Liver (tissue), 9 donors: ENCODE data around the gene CD300E. TPM values are rescaled to one million over a fixed set of nuclear protein-coding genes. Genes with fewer than 3 reads are reported as not detected.
"Not testable (repeated sequence)": the region's sequence is repeated elsewhere in the genome, so short reads cannot be mapped to it uniquely, and the experiment has no call there.

Source experiments
- DNase-seq: peaks from one replicate; pipeline ENCODE4 v3.0.0-alpha.2; 2017; ENCODE audit warnings: low spot score
- H3K27ac ChIP-seq, 2 donors: one replicate each; pipeline ENCODE4 v1.7.0; 2013; ENCODE audit warnings: inconsistent platforms in 2 of 2, low read length in 2 of 2, control low read depth in 1 of 2, low read depth in 1 of 2, mild to moderate bottlenecking in 1 of 2
- H3K27me3 ChIP-seq, 4 donors: one replicate each; pipeline versions ENCODE4 v1.6.1 to v1.7.0; 2013; ENCODE audit warnings: low read length in 3 of 4, inconsistent platforms in 1 of 4, mild to moderate bottlenecking in 1 of 4, moderate library complexity in 1 of 4; ENCODE audit not compliant: control insufficient read depth in 4 of 4, insufficient read depth in 4 of 4
- H3K36me3 ChIP-seq, 4 donors: one replicate each; pipeline versions ENCODE4 v1.6.1 to v1.7.0; 2013; ENCODE audit warnings: low read length in 3 of 4, mild to moderate bottlenecking in 3 of 4, low read depth in 1 of 4, moderate library complexity in 1 of 4; ENCODE audit not compliant: control insufficient read depth in 4 of 4, insufficient read depth in 3 of 4
- H3K4me1 ChIP-seq, 4 donors: one replicate each; pipeline versions ENCODE4 v1.6.1 to v1.7.0; 2013; ENCODE audit warnings: low read length in 3 of 4, mild to moderate bottlenecking in 3 of 4, moderate library complexity in 1 of 4; ENCODE audit not compliant: control insufficient read depth in 4 of 4, insufficient read depth in 4 of 4
- H3K4me3 ChIP-seq, 3 donors: one replicate each; pipeline versions ENCODE4 v1.6.1 to v1.7.0; 2013; ENCODE audit warnings: low read length in 3 of 3, control low read depth in 1 of 3, low read depth in 1 of 3, mild to moderate bottlenecking in 1 of 3
- H3K9ac ChIP-seq, 2 donors: one replicate each; pipeline ENCODE4 v1.7.0; 2013; ENCODE audit warnings: low read length in 2 of 2, mild to moderate bottlenecking in 2 of 2, moderate library complexity in 2 of 2, control low read depth in 1 of 2, low read depth in 1 of 2
- H3K9me3 ChIP-seq, 4 donors: one replicate each; pipeline versions ENCODE4 v1.6.1 to v1.7.0; 2013; ENCODE audit warnings: low read length in 3 of 4; ENCODE audit not compliant: control insufficient read depth in 4 of 4
- ATF3 ChIP-seq: IDR thresholded peaks from 2 replicates; pipeline ENCODE4 v1.6.1; 2016; ENCODE audit warnings: antibody characterized with exemption
- CTCF ChIP-seq: fragments of 150-350 bp; IDR thresholded peaks from 2 replicates; pipeline ENCODE4 v1.5.1; 2017; ENCODE audit warnings: improper control_type of control experiment, low read depth, low read length; ENCODE audit not compliant: missing input control
- EGR1 ChIP-seq, 2 donors: IDR thresholded peaks; 2 replicates each; pipeline ENCODE4 v1.6.1; 2016 to 2018; ENCODE audit warnings: antibody characterized with exemption in 2 of 2, low read depth in 2 of 2
- FOXA1 ChIP-seq: IDR thresholded peaks from 2 replicates; pipeline ENCODE4 v1.6.1; 2016; ENCODE audit warnings: antibody characterized with exemption
- FOXA2 ChIP-seq: IDR thresholded peaks from 2 replicates; pipeline ENCODE4 v1.6.1; 2016; ENCODE audit warnings: antibody characterized with exemption
- HNF4A ChIP-seq, 2 donors: conservative IDR thresholded peaks; 2 replicates each; pipeline ENCODE4 v1.6.1; 2016; ENCODE audit warnings: antibody characterized with exemption in 2 of 2, mild to moderate bottlenecking in 2 of 2
- HNF4G ChIP-seq: IDR thresholded peaks from 2 replicates; pipeline ENCODE4 v1.6.1; 2016; ENCODE audit warnings: antibody characterized with exemption
- JUND ChIP-seq, 2 donors: IDR thresholded peaks; 2 replicates each; pipeline ENCODE4 v1.6.1; 2016; ENCODE audit warnings: antibody characterized with exemption in 2 of 2
- MAX ChIP-seq: IDR thresholded peaks from 2 replicates; pipeline ENCODE4 v1.6.1; 2016; ENCODE audit warnings: antibody characterized with exemption
- REST ChIP-seq: IDR thresholded peaks from 2 replicates; pipeline ENCODE4 v1.6.1; 2016; ENCODE audit warnings: antibody characterized with exemption, mild to moderate bottlenecking
- SP1 ChIP-seq: IDR thresholded peaks from 2 replicates; pipeline ENCODE4 v1.6.1; 2018; ENCODE audit warnings: antibody characterized with exemption, mild to moderate bottlenecking
- YY1 ChIP-seq: IDR thresholded peaks from 2 replicates; pipeline ENCODE4 v1.6.1; 2016; ENCODE audit warnings: antibody characterized with exemption, mild to moderate bottlenecking
- ZBTB33 ChIP-seq: IDR thresholded peaks from 2 replicates; pipeline ENCODE4 v1.6.1; 2016; ENCODE audit warnings: antibody characterized with exemption
- WGBS: extraction: QIAGEN DNeasy Blood & Tissue Kit; methylation state at CpG from one replicate; pipeline ENCODE4 v1.1.7; 2013; 5-methylcytosine and 5-hydroxymethylcytosine counted together
- polyA plus RNA-seq, 2 donors: library from polyadenylated mRNA; stranded (reverse) in 1 of 2; unstranded in 1 of 2; fragments of 200-250 nt in 1 of 2; fragments of >200 nt in 1 of 2; fragmentation: Nextera tagmentation in 1 of 2; extraction: Ambion mirVana in 1 of 2; gene quantifications; one replicate each; pipeline versions ENCODE4 v1.2.1 to v1.2.3, GENCODE V29; 2013 to 2015
- total RNA-seq, 2 donors: library from RNA; depleted of rRNA; stranded (reverse); fragments of >200 nt; gene quantifications; one replicate each; pipeline ENCODE4 v1.2.3, GENCODE V29; 2014
- donor health status: healthy.
- donor health status: healthy.
- donor health status: healthy.
- donor health status: healthy.
- donor health status: healthy.

The CD300E gene
- total and polyA plus RNA-seq, 4 donors, result 0.07 to 0.75 (median 0.34) TPM

GRCh38 chr17:74632617-74633016 lies 9.1 kb upstream of the CD300E start:
- no peaks in the 10 kb centered on the region for H3K4me1 ChIP-seq
- no peak overlapping the region for H3K4me3 ChIP-seq
- TF ChIP-seq YY1 (no peak), MAX (no peak), REST (no peak), ATF3 (no peak), FOXA1 (no peak)
- WGBS, result 87% methylated on average over 9 of the region's 9 CpGs
- no peaks in the 10 kb centered on the region for H3K36me3 ChIP-seq
- no peak for DNase-seq
- H3K9me3 ChIP-seq, result peaks cover 0 to 4% (median 2%) of the 10 kb centered on the region in 4 donors
- no peak overlapping the region for H3K27ac ChIP-seq
- H3K27me3 ChIP-seq, result peaks cover 0 to 8% (median 2%) of the 10 kb centered on the region in 4 donors
- no peak overlapping the region for H3K9ac ChIP-seq

- 40% methylated on average over 14 of the region's 14 CpGs for WGBS
- no peaks in the 10 kb centered on the region for H3K36me3 ChIP-seq
- no peaks in the 10 kb centered on the region for H3K4me1 ChIP-seq
- TF ChIP-seq CTCF (no peak), MAX (no peak), FOXA2 (no peak), HNF4A (conservative IDR thresholded peaks at IDR 0.05) (no peak), FOXA1 (no peak), ATF3 (no peak), HNF4G (no peak), JUND (IDR thresholded peaks at IDR 0.05) (no peak), ZBTB33 (no peak), YY1 (no peak), EGR1 (IDR thresholded peaks at IDR 0.05; ENCODE audit: low read depth in 2 of 2) (no peak), SP1 (no peak)
- DNase-seq, result no peak
- H3K27ac ChIP-seq, result no peak overlapping the region
- H3K4me3 ChIP-seq, result no peak overlapping the region
- H3K27me3 ChIP-seq, result peaks cover 0 to 8% (median 2%) of the 10 kb centered on the region in 4 donors
- H3K9ac ChIP-seq, result no peak overlapping the region
- peaks cover 0 to 7% (median 4%) of the 10 kb centered on the region in 4 donors for H3K9me3 ChIP-seq
Measured at GRCh38 chr17:74631468-74632450, 8.2 kb upstream of the CD300E start.

GRCh38 chr17:74630251-74630650 lies 6.7 kb upstream of the CD300E start:
- WGBS, result 85% methylated on average over 14 of the region's 14 CpGs
- not testable (repeated sequence) for DNase-seq, H3K9ac ChIP-seq, H3K27me3 ChIP-seq, H3K27ac ChIP-seq, H3K36me3 ChIP-seq, H3K4me1 ChIP-seq, H3K4me3 ChIP-seq
- peaks cover 0 to 15% (median 4%) of the 10 kb centered on the region in 4 donors for H3K9me3 ChIP-seq
